GM23338 (cell line): ENCODE measurements around the gene ARPP21. TPM values are rescaled to one million over a fixed set of nuclear protein-coding genes. Genes with fewer than 3 reads are reported as not detected.
A peak's percentile ranks its signal among the peaks of the same experiment; 100 is the strongest.

Experiments
- ATAC-seq: fragments of 200-7000 bp; cut with Tn5 transposase; 3 replicates; pipeline ENCODE4 v1.9.1; 2020
- DNase-seq: peaks from one replicate; pipeline ENCODE4 v3.0.0-alpha.2; 2015; ENCODE audit warnings: low spot score
- H2AFZ ChIP-seq: fragments of 200-600 bp; sonication (generic); 2 replicates; pipeline ENCODE4 v1.8.0; 2016; ENCODE audit warnings: antibody characterized with exemption, mild to moderate bottlenecking, moderate library complexity
- H3F3A ChIP-seq: fragments of 200-600 bp; sonication (generic); replicated peaks from 2 replicates; pipeline ENCODE4 v1.8.0; 2017; ENCODE audit warnings: antibody characterized with exemption, mixed run types, low read depth
- H3K27ac ChIP-seq: fragments of 200-600 bp; sonication (generic); 2 replicates; pipeline ENCODE4 v1.6.1; 2016; ENCODE audit warnings: low read depth
- H3K27me3 ChIP-seq: fragments of 200-600 bp; sonication (generic); 2 replicates; pipeline ENCODE4 v1.8.0; 2016; ENCODE audit warnings: mild to moderate bottlenecking, mixed run types, moderate library complexity; ENCODE audit not compliant: insufficient read depth
- H3K36me3 ChIP-seq: fragments of 200-600 bp; sonication (generic); 2 replicates; pipeline ENCODE4 v1.8.0; 2016; ENCODE audit warnings: mild to moderate bottlenecking; ENCODE audit not compliant: insufficient read depth
- H3K4me1 ChIP-seq: fragments of 200-600 bp; sonication (generic); 2 replicates; pipeline ENCODE4 v1.8.0; 2016; ENCODE audit warnings: mild to moderate bottlenecking, moderate library complexity; ENCODE audit not compliant: insufficient read depth
- H3K4me2 ChIP-seq: fragments of 200-600 bp; sonication (generic); 2 replicates; pipeline ENCODE4 v1.7.1; 2017; ENCODE audit warnings: mixed run types
- H3K4me3 ChIP-seq: fragments of 200-600 bp; sonication (generic); 2 replicates; pipeline ENCODE4 v1.6.1; 2016; ENCODE audit warnings: mixed run types
- H3K79me2 ChIP-seq: fragments of 200-600 bp; sonication (generic); replicated peaks from 2 replicates; pipeline ENCODE4 v1.8.0; 2017; ENCODE audit warnings: mild to moderate bottlenecking; ENCODE audit not compliant: insufficient read depth
- H3K9me2 ChIP-seq: fragments of 200-600 bp; sonication (generic); 2 replicates; pipeline ENCODE4 v1.8.0; 2017; ENCODE audit not compliant: insufficient read depth
- H4K20me1 ChIP-seq: fragments of 200-600 bp; sonication (generic); replicated peaks from 2 replicates; pipeline ENCODE4 v1.8.0; 2017; ENCODE audit warnings: mild to moderate bottlenecking; ENCODE audit not compliant: insufficient read depth
- H3K27ac Mint-ChIP-seq: 2 replicates; pipeline ENCODE4 v1.8.0; 2020; ENCODE audit warnings: inconsistent platforms, mild to moderate bottlenecking, moderate library complexity, mixed read lengths
- H3K27me3 Mint-ChIP-seq: 3 replicates; pipeline ENCODE4 v1.8.0; 2022; ENCODE audit warnings: low read depth, mild to moderate bottlenecking, moderate library complexity, mixed read lengths, inconsistent platforms; ENCODE audit not compliant: insufficient read depth, poor library complexity
- H3K36me3 Mint-ChIP-seq: 3 replicates; pipeline ENCODE4 v1.8.0; 2021; ENCODE audit warnings: low read depth, mild to moderate bottlenecking, inconsistent platforms, moderate library complexity, mixed read lengths
- H3K4me1 Mint-ChIP-seq: 3 replicates; pipeline ENCODE4 v1.8.0; 2020; ENCODE audit warnings: mild to moderate bottlenecking, inconsistent platforms, mixed read lengths
- H3K4me3 Mint-ChIP-seq: 3 replicates; pipeline ENCODE4 v1.8.0; 2021; ENCODE audit warnings: moderate library complexity, mild to moderate bottlenecking, inconsistent platforms, mixed read lengths
- H3K9me3 Mint-ChIP-seq: 3 replicates; pipeline ENCODE4 v1.8.0; 2020; ENCODE audit warnings: moderate library complexity, mild to moderate bottlenecking, inconsistent platforms, mixed read lengths
- CREB1 ChIP-seq: fragments of 250-450 bp; sonication (Bioruptor Pico); IDR thresholded peaks from 2 replicates; pipeline ENCODE4 v1.5.0; 2020; ENCODE audit warnings: low read depth, mild to moderate bottlenecking, moderate library complexity
- CTCF ChIP-seq, 2 experiments: fragments of 200-600 bp in 1 of 2; sonication (generic) in 1 of 2; conservative IDR thresholded peaks; 2 replicates each; pipeline versions ENCODE4 v1.5.1 to v1.6.1; 2016 to 2017; ENCODE audit warnings: antibody characterized with exemption in 2 of 2, low read depth in 2 of 2, mild to moderate bottlenecking in 2 of 2, moderate library complexity in 1 of 2
- ETS1 ChIP-seq: IDR thresholded peaks from 2 replicates; pipeline ENCODE4 v1.6.1; 2016; ENCODE audit warnings: antibody characterized with exemption
- EZH2 ChIP-seq: fragments of 200-600 bp; sonication (generic); IDR thresholded peaks from one replicate; pipeline ENCODE4 v1.8.0; 2017; ENCODE audit warnings: antibody characterized with exemption, mild to moderate bottlenecking, low read depth; ENCODE audit not compliant: unreplicated experiment
- EZH2phosphoT487 ChIP-seq: fragments of 200-600 bp; sonication (generic); IDR thresholded peaks from one replicate; pipeline ENCODE4 v1.8.1; 2018; ENCODE audit warnings: antibody characterized with exemption; ENCODE audit not compliant: unreplicated experiment
- JUNB ChIP-seq: IDR thresholded peaks from one replicate; pipeline ENCODE4 v1.6.1; 2016; ENCODE audit warnings: antibody characterized with exemption; ENCODE audit not compliant: unreplicated experiment
- REST ChIP-seq: IDR thresholded peaks from one replicate; pipeline ENCODE4 v1.6.1; 2018; ENCODE audit warnings: antibody characterized with exemption; ENCODE audit not compliant: unreplicated experiment
- STAT1 ChIP-seq: IDR thresholded peaks from one replicate; pipeline ENCODE4 v1.6.1; 2016; ENCODE audit warnings: antibody characterized with exemption; ENCODE audit not compliant: unreplicated experiment
- ZNF114 ChIP-seq: fragments of 250-450 bp; sonication (Bioruptor Pico); IDR thresholded peaks from 2 replicates; pipeline ENCODE4 v1.5.0; 2020; ENCODE audit warnings: mild to moderate bottlenecking, moderate library complexity
- ZNF331 ChIP-seq: fragments of 250-450 bp; sonication (Bioruptor Pico); IDR thresholded peaks from 2 replicates; pipeline ENCODE4 v1.5.0; 2020; ENCODE audit warnings: low read depth, mild to moderate bottlenecking, moderate library complexity
- polyA plus RNA-seq: library from polyadenylated mRNA; unstranded; fragments of >200 nt; fragmentation: Nextera tagmentation; extraction: Ambion mirVana; gene quantifications from 2 replicates; pipeline ENCODE4 v1.2.1, GENCODE V29; 2016
- total RNA-seq: library from RNA; depleted of rRNA; stranded (reverse); fragments of >200 nt; shearing (Covaris generic); gene quantifications from 2 replicates; pipeline ENCODE4 v1.2.3, GENCODE V29; 2014

Gene ARPP21
- total and polyA plus RNA-seq, 2 experiments from 2014 or later, result not detected

GRCh38 chr3:35649405-35649804, 10.1 kb downstream of the ARPP21 start:
- no peak for ATAC-seq
- H3K4me2 ChIP-seq, result no peak overlapping the region
- H3F3A ChIP-seq, result no peaks in the 10 kb centered on the region
- H3K36me3 ChIP-seq, result no peaks in the 10 kb centered on the region
- H2AFZ ChIP-seq, result no peak overlapping the region
- Mint-ChIP-seq H3K27ac (peak overlapping the region; percentile 73; the same call in 1 of the 2 replicates), H3K4me1 (peaks cover 3% of the 10 kb centered on the region; the same call in 2 of the 3 replicates), H3K9me3 (no peaks in the 10 kb centered on the region), H3K36me3 (no peaks in the 10 kb centered on the region), H3K4me3 (no peak overlapping the region), H3K27me3 (no peaks in the 10 kb centered on the region)
- no peak for DNase-seq
- no peak overlapping the region for H3K4me3 ChIP-seq
- TF ChIP-seq ETS1, result no peak
- no peak for TF ChIP-seq JUNB
- no peaks in the 10 kb centered on the region for H4K20me1 ChIP-seq
- H3K79me2 ChIP-seq, result no peaks in the 10 kb centered on the region
- no peaks in the 10 kb centered on the region for H3K9me2 ChIP-seq
- H3K4me1 ChIP-seq, result no peaks in the 10 kb centered on the region
- no peaks in the 10 kb centered on the region for H3K27me3 ChIP-seq
- no peak overlapping the region for H3K27ac ChIP-seq

- Histone ChIP-seq H3F3A (no peaks in the 10 kb centered on the region), H3K79me2 (no peaks in the 10 kb centered on the region), H3K4me3 (no peak overlapping the region), H3K27me3 (no peaks in the 10 kb centered on the region), H4K20me1 (no peaks in the 10 kb centered on the region), H3K4me2 (no peak overlapping the region), H3K4me1 (no peaks in the 10 kb centered on the region), H2AFZ (no peak overlapping the region), H3K9me2 (no peaks in the 10 kb centered on the region), H3K36me3 (no peaks in the 10 kb centered on the region), H3K27ac (no peak overlapping the region)
- Mint-ChIP-seq H3K36me3 (no peaks in the 10 kb centered on the region), H3K27me3 (no peaks in the 10 kb centered on the region), H3K4me1 (peaks cover 6% of the 10 kb centered on the region; the same call in 2 of the 3 replicates), H3K4me3 (no peak overlapping the region), H3K9me3 (no peaks in the 10 kb centered on the region), H3K27ac (no peak overlapping the region)
- no peak for TF ChIP-seq ETS1
- no peak for ATAC-seq
- no peak for DNase-seq
Measured at GRCh38 chr3:35651426-35651825, 12.1 kb downstream of the ARPP21 start.

- H3K27ac Mint-ChIP-seq, result no peak overlapping the region
- Histone ChIP-seq H4K20me1 (no peaks in the 10 kb centered on the region), H3K4me3 (no peak overlapping the region), H3F3A (no peaks in the 10 kb centered on the region), H3K79me2 (no peaks in the 10 kb centered on the region), H3K27ac (no peak overlapping the region), H3K4me1 (no peaks in the 10 kb centered on the region), H2AFZ (no peak overlapping the region), H3K36me3 (no peaks in the 10 kb centered on the region), H3K9me2 (no peaks in the 10 kb centered on the region), H3K4me2 (no peak overlapping the region), H3K27me3 (no peaks in the 10 kb centered on the region)
- no peak for ATAC-seq
- no peaks in the 10 kb centered on the region for H3K27me3 Mint-ChIP-seq
- H3K4me1 Mint-ChIP-seq, result peaks cover 6% of the 10 kb centered on the region; the same call in 2 of the 3 replicates
- no peaks in the 10 kb centered on the region for H3K9me3 Mint-ChIP-seq
- no peak overlapping the region for H3K4me3 Mint-ChIP-seq
- no peaks in the 10 kb centered on the region for H3K36me3 Mint-ChIP-seq
- no peak for DNase-seq
- TF ChIP-seq EZH2phosphoT487 (no peak), ETS1 (no peak), STAT1 (no peak), EZH2 (no peak), JUNB (no peak), ZNF331 (CRISPR knock-in tag) (no peak), CTCF (conservative IDR thresholded peaks at IDR 0.05; ENCODE audit: low read depth in 2 of 2) (no peak), REST (no peak), ZNF114 (CRISPR knock-in tag) (no peak), CREB1 (CRISPR knock-in tag) (no peak)
Measured at GRCh38 chr3:35651851-35652250, 12.5 kb downstream of the ARPP21 start.
